ENCODE measurements around the gene DRD3.

DRD3 gene

GRCh38 chr3:114133947-114134346 lies 44.9 kb downstream of the DRD3 start:
- TF ChIP-seq CTCF (IDR thresholded peaks at IDR 0.05; ENCODE audit: low read depth, low read length): no peak
- H3K4me3 ChIP-seq (replicated peaks in 1 of 2; ENCODE audit: low read depth in 2 of 2, low read length in 2 of 2): no peak overlapping the region
- DNase-seq (ENCODE audit: low read depth in 2 of 2): no peak

- no peak overlapping the region for H3K4me3 ChIP-seq (replicated peaks in 1 of 2; ENCODE audit: low read depth in 2 of 2, low read length in 2 of 2)
- no peak for TF ChIP-seq CTCF (IDR thresholded peaks at IDR 0.05; ENCODE audit: low read depth, low read length)
- no peak for DNase-seq (ENCODE audit: low read depth in 2 of 2)
Measured at GRCh38 chr3:114132500-114132899, 46.4 kb downstream of the DRD3 start.

GRCh38 chr3:114128826-114129225 lies 50.0 kb downstream of the DRD3 start:
- H3K4me3 ChIP-seq (replicated peaks in 1 of 2; ENCODE audit: low read depth in 2 of 2, low read length in 2 of 2): no peak overlapping the region
- DNase-seq (ENCODE audit: low read depth in 2 of 2): peak; percentile 27 to 31
- no peak for TF ChIP-seq CTCF (IDR thresholded peaks at IDR 0.05; ENCODE audit: low read depth, low read length)

GRCh38 chr3:114128231-114128630 lies 50.6 kb downstream of the DRD3 start:
- H3K4me3 ChIP-seq (replicated peaks in 1 of 2; ENCODE audit: low read depth in 2 of 2, low read length in 2 of 2): no peak overlapping the region
- TF ChIP-seq CTCF (IDR thresholded peaks at IDR 0.05; ENCODE audit: low read depth, low read length): no peak
- peak; percentile 26 to 31 for DNase-seq (ENCODE audit: low read depth in 2 of 2)

- peak in 1 of 2 donors; percentile 18 for DNase-seq (ENCODE audit: low read depth in 2 of 2)
- no peak overlapping the region for H3K4me3 ChIP-seq (replicated peaks in 1 of 2; ENCODE audit: low read depth in 2 of 2, low read length in 2 of 2)
- TF ChIP-seq CTCF (IDR thresholded peaks at IDR 0.05; ENCODE audit: low read depth, low read length): no peak
Measured at GRCh38 chr3:114127517-114127916, 51.3 kb downstream of the DRD3 start.

GRCh38 chr3:114126461-114126860 lies 52.4 kb downstream of the DRD3 start:
- DNase-seq (ENCODE audit: low read depth in 2 of 2): no peak
- no peak for TF ChIP-seq CTCF (IDR thresholded peaks at IDR 0.05; ENCODE audit: low read depth, low read length)
- H3K4me3 ChIP-seq (replicated peaks in 1 of 2; ENCODE audit: low read depth in 2 of 2, low read length in 2 of 2): no peak overlapping the region

GRCh38 chr3:114122027-114122709 lies 56.7 kb downstream of the DRD3 start:
- TF ChIP-seq CTCF (IDR thresholded peaks at IDR 0.05; ENCODE audit: low read depth, low read length): no peak
- peak; percentile 65 to 77 for DNase-seq (ENCODE audit: low read depth in 2 of 2)
- no peak overlapping the region for H3K4me3 ChIP-seq (replicated peaks in 1 of 2; ENCODE audit: low read depth in 2 of 2, low read length in 2 of 2)

Data from cardiac fibroblast (primary cell).